IMR-90 (cell line): ENCODE measurements around the gene TCP11L1.

Source experiments
- BHLHE40 ChIP-seq: fragments of 150-350 bp; IDR thresholded peaks from 2 replicates; pipeline ENCODE4 v1.6.1; 2016; ENCODE audit warnings: mild to moderate bottlenecking, low read depth, low read length
- NFE2L2 ChIP-seq: fragments of 150-350 bp; IDR thresholded peaks from 2 replicates; pipeline ENCODE4 v1.6.1; 2016; ENCODE audit warnings: low read depth, mild to moderate bottlenecking, low read length
- POLR2A ChIP-seq: IDR thresholded peaks from 2 replicates; pipeline ENCODE4 v1.6.1; 2012; ENCODE audit warnings: mild to moderate bottlenecking, low read depth, low read length
- RFX5 ChIP-seq: IDR thresholded peaks from 2 replicates; pipeline ENCODE4 v1.8.0; 2012; ENCODE audit warnings: low read depth, mild to moderate bottlenecking, low read length, moderate library complexity
- SMC3 ChIP-seq: fragments of 150-350 bp; IDR thresholded peaks from 2 replicates; pipeline ENCODE4 v1.6.1; 2016; ENCODE audit warnings: low read depth, mild to moderate bottlenecking, antibody characterized with exemption, low read length, moderate library complexity
- TF ChIP-seq, protein P1 (sequence below): conservative IDR thresholded peaks from 2 replicates; pipeline ENCODE4 v1.5.1; 2012; ENCODE audit warnings: mild to moderate bottlenecking, low read depth, low read length, improper control_type of control experiment
- TF ChIP-seq, protein P2 (sequence below): fragments of 150-350 bp; IDR thresholded peaks from 2 replicates; pipeline ENCODE4 v1.6.1; 2016; ENCODE audit warnings: low read depth, mild to moderate bottlenecking, low read length, moderate library complexity, borderline replicate concordance

DNA sequence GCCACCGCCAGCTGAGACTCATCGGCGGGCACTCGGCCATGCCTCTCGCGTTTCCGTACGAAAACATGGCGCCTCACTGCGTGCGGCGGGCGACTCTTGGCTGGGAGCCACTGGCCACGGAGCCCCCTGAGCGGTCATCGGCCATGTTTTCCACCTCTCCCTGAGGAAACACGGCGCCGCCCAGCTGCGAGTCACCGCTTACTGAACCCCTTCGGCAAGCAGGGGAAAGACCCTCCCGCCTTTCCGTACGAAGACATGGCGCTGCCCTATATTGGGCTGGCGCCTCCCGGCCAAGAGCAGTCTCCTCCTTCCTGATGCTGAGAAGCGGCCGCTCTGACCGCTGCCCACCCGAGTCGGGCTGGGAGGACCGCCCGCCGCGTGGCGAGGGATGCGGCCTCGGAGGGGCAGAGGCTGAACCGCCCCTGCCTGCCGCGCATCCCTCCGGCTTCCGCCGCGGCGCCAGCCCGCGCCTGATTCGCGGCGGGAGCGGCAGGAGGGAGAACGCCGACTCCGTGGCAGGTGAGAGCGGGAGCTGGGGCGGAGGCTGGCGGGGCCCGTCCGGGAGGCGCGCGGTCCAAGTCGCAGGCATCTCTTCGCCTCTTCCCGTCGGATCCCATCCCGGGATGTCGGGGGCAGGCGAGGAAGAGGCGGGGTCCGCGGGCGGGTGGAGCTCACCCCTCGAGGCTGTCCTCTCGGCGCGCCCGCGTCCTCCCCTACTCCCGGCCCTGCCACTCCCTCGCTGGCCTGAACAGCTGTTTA, at the start of gene TCP11L1:
- TF ChIP-seq POLR2A (peak; percentile 88), NFE2L2 (no peak), BHLHE40 (no peak), SMC3 (no peak), RFX5 (no peak)
- TF ChIP-seq, protein P1, sequence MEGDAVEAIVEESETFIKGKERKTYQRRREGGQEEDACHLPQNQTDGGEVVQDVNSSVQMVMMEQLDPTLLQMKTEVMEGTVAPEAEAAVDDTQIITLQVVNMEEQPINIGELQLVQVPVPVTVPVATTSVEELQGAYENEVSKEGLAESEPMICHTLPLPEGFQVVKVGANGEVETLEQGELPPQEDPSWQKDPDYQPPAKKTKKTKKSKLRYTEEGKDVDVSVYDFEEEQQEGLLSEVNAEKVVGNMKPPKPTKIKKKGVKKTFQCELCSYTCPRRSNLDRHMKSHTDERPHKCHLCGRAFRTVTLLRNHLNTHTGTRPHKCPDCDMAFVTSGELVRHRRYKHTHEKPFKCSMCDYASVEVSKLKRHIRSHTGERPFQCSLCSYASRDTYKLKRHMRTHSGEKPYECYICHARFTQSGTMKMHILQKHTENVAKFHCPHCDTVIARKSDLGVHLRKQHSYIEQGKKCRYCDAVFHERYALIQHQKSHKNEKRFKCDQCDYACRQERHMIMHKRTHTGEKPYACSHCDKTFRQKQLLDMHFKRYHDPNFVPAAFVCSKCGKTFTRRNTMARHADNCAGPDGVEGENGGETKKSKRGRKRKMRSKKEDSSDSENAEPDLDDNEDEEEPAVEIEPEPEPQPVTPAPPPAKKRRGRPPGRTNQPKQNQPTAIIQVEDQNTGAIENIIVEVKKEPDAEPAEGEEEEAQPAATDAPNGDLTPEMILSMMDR, result no peak
- TF ChIP-seq, protein P2, sequence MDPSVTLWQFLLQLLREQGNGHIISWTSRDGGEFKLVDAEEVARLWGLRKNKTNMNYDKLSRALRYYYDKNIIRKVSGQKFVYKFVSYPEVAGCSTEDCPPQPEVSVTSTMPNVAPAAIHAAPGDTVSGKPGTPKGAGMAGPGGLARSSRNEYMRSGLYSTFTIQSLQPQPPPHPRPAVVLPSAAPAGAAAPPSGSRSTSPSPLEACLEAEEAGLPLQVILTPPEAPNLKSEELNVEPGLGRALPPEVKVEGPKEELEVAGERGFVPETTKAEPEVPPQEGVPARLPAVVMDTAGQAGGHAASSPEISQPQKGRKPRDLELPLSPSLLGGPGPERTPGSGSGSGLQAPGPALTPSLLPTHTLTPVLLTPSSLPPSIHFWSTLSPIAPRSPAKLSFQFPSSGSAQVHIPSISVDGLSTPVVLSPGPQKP, result no peak
